ENCODE data around the gene TSPEAR.
A peak's percentile ranks its signal among the peaks of the same experiment; 100 is the strongest.

TSPEAR gene

DNA sequence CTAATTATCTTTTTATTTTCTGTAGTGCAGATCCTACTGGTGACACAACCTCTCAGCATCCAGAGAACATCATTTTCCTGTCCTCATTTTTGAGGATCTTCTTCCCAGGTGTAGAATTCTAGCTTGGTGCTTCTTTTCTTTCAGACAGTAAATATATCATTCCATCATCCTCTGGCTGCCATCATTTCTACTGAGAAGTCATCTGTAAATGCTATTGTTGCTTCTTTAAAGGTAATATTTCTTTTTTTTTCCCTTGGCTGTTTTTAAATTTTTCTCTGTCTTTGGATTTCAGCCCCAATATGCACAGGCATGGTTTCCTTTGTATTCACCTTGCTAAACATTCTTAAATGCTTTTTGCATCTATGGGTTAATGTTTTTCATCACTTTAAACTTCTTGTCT lies 87.8 kb downstream of the TSPEAR start:
- ChIA-PET POLR2A (ENCODE audit: low non-redundant PET) (no interaction called here), CTCF (no interaction called here)
- TF ChIP-seq, protein P1, sequence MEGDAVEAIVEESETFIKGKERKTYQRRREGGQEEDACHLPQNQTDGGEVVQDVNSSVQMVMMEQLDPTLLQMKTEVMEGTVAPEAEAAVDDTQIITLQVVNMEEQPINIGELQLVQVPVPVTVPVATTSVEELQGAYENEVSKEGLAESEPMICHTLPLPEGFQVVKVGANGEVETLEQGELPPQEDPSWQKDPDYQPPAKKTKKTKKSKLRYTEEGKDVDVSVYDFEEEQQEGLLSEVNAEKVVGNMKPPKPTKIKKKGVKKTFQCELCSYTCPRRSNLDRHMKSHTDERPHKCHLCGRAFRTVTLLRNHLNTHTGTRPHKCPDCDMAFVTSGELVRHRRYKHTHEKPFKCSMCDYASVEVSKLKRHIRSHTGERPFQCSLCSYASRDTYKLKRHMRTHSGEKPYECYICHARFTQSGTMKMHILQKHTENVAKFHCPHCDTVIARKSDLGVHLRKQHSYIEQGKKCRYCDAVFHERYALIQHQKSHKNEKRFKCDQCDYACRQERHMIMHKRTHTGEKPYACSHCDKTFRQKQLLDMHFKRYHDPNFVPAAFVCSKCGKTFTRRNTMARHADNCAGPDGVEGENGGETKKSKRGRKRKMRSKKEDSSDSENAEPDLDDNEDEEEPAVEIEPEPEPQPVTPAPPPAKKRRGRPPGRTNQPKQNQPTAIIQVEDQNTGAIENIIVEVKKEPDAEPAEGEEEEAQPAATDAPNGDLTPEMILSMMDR (conservative IDR thresholded peaks at IDR 0.05; ENCODE audit: low read depth) = no peak
- DNase-seq (ENCODE audit: low spot score) = no peak
- H3K27ac ChIP-seq = no peak overlapping the region

DNA sequence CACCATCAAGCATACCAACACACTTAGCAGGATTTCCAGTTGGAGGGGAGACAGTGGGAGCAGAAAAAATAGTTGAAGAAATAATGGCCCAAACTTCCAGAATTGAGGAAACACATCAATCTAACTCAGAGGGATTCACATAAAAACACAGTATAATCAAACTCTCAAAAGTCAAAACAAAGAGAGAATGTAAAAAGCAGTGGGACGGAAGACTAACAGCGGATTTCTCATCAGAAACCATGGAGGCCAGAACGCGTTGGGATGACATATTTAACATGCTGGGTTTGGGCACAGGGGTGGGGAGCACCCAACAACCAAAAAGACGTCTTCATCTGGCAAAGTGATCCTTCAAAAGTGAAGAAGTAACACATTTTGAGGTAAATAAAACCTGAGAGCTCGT lies 91.5 kb downstream of the TSPEAR start:
- H3K27ac ChIP-seq = no peak overlapping the region
- TF ChIP-seq, protein P1 (conservative IDR thresholded peaks at IDR 0.05; ENCODE audit: low read depth) = no peak
- no peak for DNase-seq (ENCODE audit: low spot score)
- POLR2A ChIA-PET (ENCODE audit: low non-redundant PET) = no interaction called here
- CTCF ChIA-PET = no interaction called here

DNA sequence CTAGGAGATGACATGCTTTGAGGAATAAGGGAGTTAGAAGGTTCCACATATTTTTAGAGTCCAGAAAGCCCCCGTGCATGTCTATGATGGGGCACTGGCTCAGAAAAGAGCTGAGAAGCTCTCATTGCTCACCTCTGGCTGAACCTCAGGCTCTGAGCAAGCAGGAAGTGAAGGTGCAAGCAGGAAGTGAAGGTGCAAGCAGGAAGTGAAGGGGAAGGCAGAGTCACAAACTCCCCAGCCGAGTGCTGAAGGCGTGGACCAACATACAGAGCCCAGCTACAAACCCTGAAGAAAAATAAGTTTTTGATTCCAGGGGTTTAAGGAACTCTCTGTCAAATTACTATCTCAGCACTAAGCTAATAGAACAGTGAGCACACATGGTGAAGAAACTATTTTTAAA lies 92.5 kb downstream of the TSPEAR start:
- POLR2A ChIA-PET (ENCODE audit: low non-redundant PET) = no interaction called here
- CTCF ChIA-PET = interaction anchor here (1.0 kb wide), 1 partner anchor 174 kb away, joined by 4 read pairs; no protein-coding TSS in a partner anchor
- no peak for DNase-seq (ENCODE audit: low spot score)
- TF ChIP-seq, protein P1 (conservative IDR thresholded peaks at IDR 0.05; ENCODE audit: low read depth) = no peak
- H3K27ac ChIP-seq = no peak overlapping the region

DNA sequence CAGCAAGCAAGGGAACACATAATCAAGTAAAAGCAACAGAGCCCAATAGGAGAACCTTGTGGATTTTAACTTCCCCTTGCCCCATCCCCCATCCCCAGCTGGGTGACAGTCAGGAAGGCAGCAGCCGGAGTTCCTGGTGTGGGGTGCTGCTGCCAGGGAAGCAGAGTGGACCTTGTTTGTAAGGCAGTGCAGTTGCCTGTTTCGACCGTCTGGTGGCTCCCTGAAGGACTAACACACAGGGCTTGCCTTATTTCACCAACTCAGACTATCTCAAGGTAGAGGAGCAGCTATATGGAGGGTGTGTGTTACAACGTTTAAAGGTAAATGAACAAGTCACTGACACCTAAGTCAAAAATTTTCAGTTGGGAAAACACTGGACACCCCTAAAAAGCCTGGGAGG lies 92.9 kb downstream of the TSPEAR start:
- no peak for DNase-seq (ENCODE audit: low spot score)
- POLR2A ChIA-PET (ENCODE audit: low non-redundant PET) = no interaction called here
- TF ChIP-seq, protein P1 (conservative IDR thresholded peaks at IDR 0.05; ENCODE audit: low read depth) = no peak
- CTCF ChIA-PET = interaction anchor here (0.6 to 1.0 kb wide), 2 partner anchors 21 to 175 kb away, joined by 4 to 10 read pairs; no protein-coding TSS in a partner anchor
- no peak overlapping the region for H3K27ac ChIP-seq

DNA sequence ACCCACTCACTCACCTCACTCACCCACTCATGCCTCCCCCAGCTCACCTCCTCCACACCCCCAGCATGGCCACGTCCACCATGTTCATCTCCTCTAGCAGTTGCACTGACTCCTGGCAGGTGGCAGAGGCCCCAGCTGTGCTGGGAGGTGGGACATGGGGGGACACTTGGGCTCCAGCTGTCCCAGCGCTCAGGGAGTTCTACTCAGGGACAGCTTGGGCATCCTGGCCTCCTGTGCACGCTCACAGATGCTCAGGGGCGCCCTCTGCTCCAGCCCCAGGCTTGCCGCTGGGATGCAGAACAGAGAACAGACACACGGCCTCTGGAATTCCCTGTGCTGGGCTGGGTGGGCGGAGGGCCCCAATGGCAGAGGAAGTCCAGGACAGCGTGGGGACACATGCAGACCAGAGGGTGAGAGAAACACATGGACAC lies 94.3 kb downstream of the TSPEAR start:
- TF ChIP-seq, protein P1 (conservative IDR thresholded peaks at IDR 0.05; ENCODE audit: low read depth) = no peak
- CTCF ChIA-PET = interaction anchor here (0.6 to 0.7 kb wide), 2 partner anchors 26 to 908 kb away, joined by 3 to 7 read pairs; no protein-coding TSS in a partner anchor
- no peak for DNase-seq (ENCODE audit: low spot score)
- POLR2A ChIA-PET (ENCODE audit: low non-redundant PET) = no interaction called here
- no peak overlapping the region for H3K27ac ChIP-seq

DNA sequence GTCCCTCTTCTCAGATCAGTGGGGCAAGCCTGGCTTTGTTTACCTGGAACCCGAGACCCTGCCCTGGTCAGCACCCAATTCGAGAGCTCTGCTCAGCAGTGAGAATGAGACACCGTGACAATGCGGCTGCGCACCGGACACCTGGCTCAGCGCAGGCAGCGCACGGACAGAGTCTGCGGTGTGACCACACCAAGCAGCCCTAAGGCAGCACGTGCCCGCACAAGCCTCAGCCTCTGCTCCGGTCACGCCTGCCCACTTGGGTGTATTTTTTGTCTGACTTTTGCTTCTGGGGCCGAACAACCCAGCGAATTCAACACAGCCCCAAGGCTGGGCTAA lies 94.8 kb downstream of the TSPEAR start:
- TF ChIP-seq, protein P1 (conservative IDR thresholded peaks at IDR 0.05; ENCODE audit: low read depth) = no peak
- no peak overlapping the region for H3K27ac ChIP-seq
- POLR2A ChIA-PET (ENCODE audit: low non-redundant PET) = no interaction called here
- peak; percentile 9 for DNase-seq (ENCODE audit: low spot score)
- CTCF ChIA-PET = no interaction called here
